Measurements from ENCODE around the gene EPN1. TPM values are rescaled to one million over a fixed set of nuclear protein-coding genes. Genes with fewer than 3 reads are reported as not detected.

EPN1 gene
- total RNA-seq, 1 donor from 2014 or later: 91.9 TPM

- no peak for ATAC-seq
Observed at GRCh38 chr19:55680339-55681130, 5.5 kb downstream of the EPN1 start.

GRCh38 chr19:55681131-55682092, 6.4 kb downstream of the EPN1 start:
- no peak for ATAC-seq

- no peak for ATAC-seq
Observed at GRCh38 chr19:55683449-55684261, 8.6 kb downstream of the EPN1 start.

- no peak for ATAC-seq
Observed at GRCh38 chr19:55684946-55685681, 10.1 kb downstream of the EPN1 start.

GRCh38 chr19:55685776-55686175, 10.8 kb downstream of the EPN1 start:
- no peak for ATAC-seq

- no peak for ATAC-seq
Observed at GRCh38 chr19:55686311-55687050, 11.5 kb downstream of the EPN1 start.

- no peak for ATAC-seq
Observed at GRCh38 chr19:55687281-55688201, 12.5 kb downstream of the EPN1 start.

GRCh38 chr19:55688422-55689218, 13.6 kb downstream of the EPN1 start:
- peak; percentile 49 for ATAC-seq

- ATAC-seq: no peak
Observed at GRCh38 chr19:55689411-55690108, 14.5 kb downstream of the EPN1 start.

- no peak for ATAC-seq
Observed at GRCh38 chr19:55690109-55690768, 15.2 kb downstream of the EPN1 start.

GRCh38 chr19:55690769-55691545, 15.9 kb downstream of the EPN1 start:
- ATAC-seq: no peak

- ATAC-seq: no peak
Observed at GRCh38 chr19:55691561-55692481, 16.8 kb downstream of the EPN1 start.

- no peak for ATAC-seq
Observed at GRCh38 chr19:55692681-55693081, 17.7 kb downstream of the EPN1 start.

- ATAC-seq: no peak
Observed at GRCh38 chr19:55693336-55693974, 18.4 kb downstream of the EPN1 start.

GRCh38 chr19:55694241-55694655, 19.2 kb downstream of the EPN1 start:
- no peak for ATAC-seq

All from esophagus mucosa (tissue), 1 donor.